Astrocyte of the hippocampus (primary cell): ENCODE measurements around the gene OXSR1.
"Not testable (repeated sequence)": the region's sequence is repeated elsewhere in the genome, so short reads cannot be mapped to it uniquely, and the experiment has no call there.

Source experiments
- DNase-seq: peaks from one replicate; pipeline ENCODE4 v3.0.0; 2011; ENCODE audit warnings: low read depth, low spot score

Gene OXSR1

GRCh38 chr3:38222032-38222634 lies 56.8 kb downstream of the OXSR1 start:
- DNase-seq: no peak

- DNase-seq: no peak
Measured at GRCh38 chr3:38224357-38224756, 59.0 kb downstream of the OXSR1 start.

- peak; percentile 9 for DNase-seq
Measured at GRCh38 chr3:38226273-38226672, 60.9 kb downstream of the OXSR1 start.

GRCh38 chr3:38227989-38228388 lies 62.7 kb downstream of the OXSR1 start:
- DNase-seq: peak; percentile 20

GRCh38 chr3:38229036-38229435 lies 63.7 kb downstream of the OXSR1 start:
- DNase-seq: no peak

GRCh38 chr3:38232701-38233100 lies 67.4 kb downstream of the OXSR1 start:
- DNase-seq: no peak

GRCh38 chr3:38235466-38235865 lies 70.1 kb downstream of the OXSR1 start:
- no peak for DNase-seq

GRCh38 chr3:38238416-38239008 lies 73.2 kb downstream of the OXSR1 start:
- DNase-seq: no peak

GRCh38 chr3:38242812-38243211 lies 77.5 kb downstream of the OXSR1 start:
- not testable (repeated sequence) for DNase-seq

GRCh38 chr3:38245930-38246329 lies 80.6 kb downstream of the OXSR1 start:
- DNase-seq: no peak

GRCh38 chr3:38247366-38248035 lies 82.2 kb downstream of the OXSR1 start:
- DNase-seq: peak; percentile 92

GRCh38 chr3:38250198-38250597 lies 84.9 kb downstream of the OXSR1 start:
- DNase-seq: no peak

GRCh38 chr3:38251197-38251596 lies 85.9 kb downstream of the OXSR1 start:
- DNase-seq: no peak

GRCh38 chr3:38253704-38254103 lies 88.4 kb downstream of the OXSR1 start:
- no peak for DNase-seq

- DNase-seq: no peak
Measured at GRCh38 chr3:38254872-38255271, 89.5 kb downstream of the OXSR1 start.

GRCh38 chr3:38255627-38256026 lies 90.3 kb downstream of the OXSR1 start:
- no peak for DNase-seq

GRCh38 chr3:38257583-38257982 lies 92.2 kb downstream of the OXSR1 start:
- DNase-seq: peak; percentile 69

GRCh38 chr3:38260474-38260873 lies 95.1 kb downstream of the OXSR1 start:
- DNase-seq: no peak

GRCh38 chr3:38264353-38264771 lies 99.0 kb downstream of the OXSR1 start:
- DNase-seq: no peak

- DNase-seq: no peak
Measured at GRCh38 chr3:38264779-38265178, 99.4 kb downstream of the OXSR1 start.

GRCh38 chr3:38265604-38266307 lies 100.4 kb downstream of the OXSR1 start, which contains the start of gene SLC22A13:
Gene SLC22A13 (plus strand): TSS chr3:38265812. CDS start chr3:38265861, 49 bp downstream.
- no peak for DNase-seq

- no peak for DNase-seq
Measured at GRCh38 chr3:38266810-38267209, 101.5 kb downstream of the OXSR1 start.
